Glomerular visceral epithelial cell (primary cell): ENCODE results near the gene BMP8A.
"Not testable (repeated sequence)": the region's sequence is repeated elsewhere in the genome, so short reads cannot be mapped to it uniquely, and the experiment has no call there.

Experiments
- DNase-seq: peaks from one replicate; pipeline ENCODE4 v3.0.0-alpha.2; 2016; ENCODE audit errors: extremely low spot score

BMP8A gene

DNA sequence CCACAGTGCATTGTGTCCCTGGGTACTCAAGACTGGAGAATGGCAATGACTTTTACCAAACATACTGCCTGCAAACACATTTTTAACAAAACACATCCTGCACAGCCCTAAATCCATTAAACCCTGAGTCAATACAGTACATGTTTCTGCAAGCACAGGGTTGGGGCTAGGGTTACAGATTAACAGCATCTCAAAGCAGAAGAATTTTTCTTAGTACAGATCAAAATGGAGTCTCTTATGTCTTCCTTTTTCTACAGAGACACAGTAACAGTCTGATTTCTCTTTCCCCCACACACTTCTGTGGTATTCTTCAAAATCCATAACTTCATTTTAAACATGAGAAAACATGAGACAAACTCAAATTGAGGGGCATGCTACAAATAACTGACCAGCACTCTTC is 13.9 kb downstream of the BMP8A start:
- no peak for DNase-seq

DNA sequence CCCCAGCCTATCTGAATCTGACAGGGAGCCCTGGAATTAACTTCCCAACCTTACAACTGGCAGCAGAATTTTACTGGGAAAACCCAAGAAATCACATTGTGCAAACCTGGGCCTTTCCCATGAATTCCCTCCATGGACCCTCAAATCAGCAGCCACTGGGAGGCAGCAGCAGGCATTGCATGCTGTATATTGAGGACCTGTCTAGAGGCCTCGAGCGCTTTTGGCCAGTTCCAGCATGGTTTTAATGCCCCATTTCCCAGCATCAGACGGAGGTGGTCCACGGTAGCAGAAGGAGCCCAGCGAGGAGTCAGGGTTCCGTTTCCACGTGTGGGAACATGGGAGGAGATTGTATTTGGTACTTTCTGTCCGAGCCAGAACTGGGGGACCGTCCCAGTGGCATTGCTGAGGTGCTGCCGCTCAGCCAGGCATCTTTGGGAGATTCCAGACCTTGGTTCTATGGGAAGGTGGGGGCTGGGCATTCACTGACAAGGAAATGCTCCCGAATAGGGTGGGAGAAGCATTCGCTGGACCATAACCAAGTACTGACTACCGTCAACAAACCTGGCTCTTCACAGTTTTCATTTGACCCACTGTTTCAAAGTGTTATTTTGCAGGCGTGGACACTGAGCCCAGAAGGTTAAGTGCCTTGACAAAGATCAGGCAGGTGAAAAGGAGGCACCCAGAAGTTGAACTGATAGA is 15.9 kb downstream of the BMP8A start:
- no peak for DNase-seq

DNA sequence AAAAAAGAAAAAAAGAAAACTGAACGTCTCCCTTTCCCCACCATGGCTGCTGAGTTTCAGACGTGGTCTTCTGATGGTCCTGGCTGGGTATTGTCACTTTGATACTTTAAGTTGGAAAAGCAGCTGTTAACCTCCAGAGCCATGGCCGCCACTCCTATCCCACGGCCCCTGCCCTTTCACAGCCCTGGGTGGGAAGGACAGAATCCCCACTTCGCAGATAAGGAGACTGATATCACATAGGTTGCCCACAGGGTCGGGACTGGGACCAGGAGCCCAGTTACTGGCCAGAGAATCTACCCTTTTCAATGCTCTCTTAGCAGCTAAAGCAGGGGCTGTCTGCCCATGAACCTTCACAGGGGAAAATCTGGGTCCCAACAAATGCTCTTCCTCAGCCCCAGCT is 16.8 kb downstream of the BMP8A start:
- DNase-seq: no peak

DNA sequence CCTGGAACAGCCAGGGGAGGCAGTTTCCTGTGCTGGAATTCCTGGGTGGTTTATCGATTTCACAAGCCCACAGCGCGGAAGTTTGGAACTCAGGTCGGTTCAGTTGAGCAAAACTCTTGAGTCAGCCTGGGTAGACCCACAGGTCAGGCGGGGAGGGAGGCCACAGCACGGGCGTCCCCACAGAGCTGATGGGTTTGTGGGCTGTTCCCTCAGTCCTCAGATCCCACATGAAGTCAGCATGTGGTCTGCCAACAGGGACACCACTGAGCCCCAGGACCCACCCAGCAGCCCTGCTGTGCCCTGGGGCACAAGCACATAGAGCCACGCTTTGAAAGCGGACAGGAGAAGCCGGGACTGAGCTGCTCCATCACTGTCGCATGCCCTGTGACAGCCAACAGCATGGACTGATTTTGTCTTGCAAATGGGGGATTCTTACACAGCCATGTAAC is 17.4 kb downstream of the BMP8A start:
- DNase-seq: peak; percentile 48

DNA sequence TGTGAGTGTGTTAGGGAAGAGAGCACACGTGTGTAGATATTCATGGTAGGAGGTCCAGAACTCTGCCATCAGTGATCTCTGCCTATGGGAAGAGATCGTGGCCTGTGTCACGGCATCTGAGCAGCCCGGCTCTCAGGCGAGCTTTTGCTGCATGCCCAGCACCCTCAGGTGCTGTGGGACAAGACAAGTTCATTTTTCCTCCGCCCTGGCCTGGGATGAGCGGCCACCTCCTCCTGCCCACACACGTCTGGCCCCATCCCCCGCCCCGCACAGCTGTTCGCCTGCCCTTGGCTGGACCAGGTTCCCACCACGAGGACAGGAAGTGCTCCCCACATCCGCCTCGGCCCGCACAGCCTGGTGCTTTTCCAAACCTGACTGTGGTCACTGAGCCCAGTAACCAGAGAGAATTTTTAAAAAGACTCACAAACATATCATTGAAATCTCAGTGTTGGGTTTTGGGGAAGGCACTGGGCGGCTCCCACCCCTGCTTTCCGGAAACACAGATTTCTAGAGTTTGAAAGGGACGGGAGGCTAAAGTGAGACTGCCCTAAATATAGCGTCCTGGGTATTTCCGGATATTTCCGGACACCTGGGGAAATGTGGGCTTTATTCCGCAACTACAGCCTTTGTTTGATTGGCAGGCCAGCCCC is 18.0 kb downstream of the BMP8A start:
- peak; percentile 68 for DNase-seq

DNA sequence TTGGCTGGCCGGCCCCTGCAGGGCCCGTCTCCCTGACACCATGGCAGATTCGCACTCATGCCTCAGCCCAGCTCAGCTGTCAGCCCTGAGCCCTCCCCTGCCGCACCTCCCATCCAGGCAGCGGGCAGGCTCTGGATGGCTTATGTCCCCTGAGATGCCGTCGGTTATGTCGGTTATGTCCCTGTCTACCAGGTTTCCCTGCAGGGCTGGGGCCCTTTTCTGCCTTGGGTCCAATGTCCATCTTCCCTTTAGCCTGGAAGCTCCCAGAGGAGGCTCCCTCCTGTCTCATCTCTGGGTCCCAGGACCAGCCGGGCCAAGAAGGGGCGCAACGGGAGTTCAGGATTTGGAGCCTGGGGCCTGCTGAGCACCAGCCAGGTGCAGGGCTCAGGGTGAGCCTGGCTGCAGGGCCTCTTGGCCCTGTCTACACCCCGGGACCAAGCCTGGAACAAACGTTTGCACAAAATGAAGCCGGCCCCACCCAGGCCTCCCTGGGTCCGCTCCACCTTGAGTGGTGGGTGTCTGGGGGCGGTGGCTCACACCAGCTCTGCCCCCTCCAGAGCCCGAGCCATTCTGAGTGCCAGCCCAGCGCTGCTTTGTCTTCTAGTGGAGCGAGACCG is 19.2 kb downstream of the BMP8A start:
- DNase-seq: not testable (repeated sequence)

DNA sequence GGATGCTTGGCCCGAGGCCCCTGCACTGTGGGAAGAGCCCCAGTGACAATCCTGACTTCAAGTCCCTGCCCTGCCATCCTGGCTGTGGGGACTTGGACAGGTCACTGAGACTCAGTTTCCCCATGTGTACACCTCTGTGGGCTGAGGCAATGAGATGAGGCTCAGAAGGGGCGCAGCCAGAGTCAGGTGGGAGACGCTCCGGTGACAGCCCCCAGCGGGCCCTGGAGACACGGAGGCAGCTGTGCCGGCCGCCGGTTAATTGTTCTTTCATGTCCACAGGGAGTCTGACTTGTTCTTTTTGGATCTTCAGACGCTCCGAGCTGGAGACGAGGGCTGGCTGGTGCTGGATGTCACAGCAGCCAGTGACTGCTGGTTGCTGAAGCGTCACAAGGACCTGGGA is 20.0 kb downstream of the BMP8A start:
- DNase-seq: not testable (repeated sequence)

DNA sequence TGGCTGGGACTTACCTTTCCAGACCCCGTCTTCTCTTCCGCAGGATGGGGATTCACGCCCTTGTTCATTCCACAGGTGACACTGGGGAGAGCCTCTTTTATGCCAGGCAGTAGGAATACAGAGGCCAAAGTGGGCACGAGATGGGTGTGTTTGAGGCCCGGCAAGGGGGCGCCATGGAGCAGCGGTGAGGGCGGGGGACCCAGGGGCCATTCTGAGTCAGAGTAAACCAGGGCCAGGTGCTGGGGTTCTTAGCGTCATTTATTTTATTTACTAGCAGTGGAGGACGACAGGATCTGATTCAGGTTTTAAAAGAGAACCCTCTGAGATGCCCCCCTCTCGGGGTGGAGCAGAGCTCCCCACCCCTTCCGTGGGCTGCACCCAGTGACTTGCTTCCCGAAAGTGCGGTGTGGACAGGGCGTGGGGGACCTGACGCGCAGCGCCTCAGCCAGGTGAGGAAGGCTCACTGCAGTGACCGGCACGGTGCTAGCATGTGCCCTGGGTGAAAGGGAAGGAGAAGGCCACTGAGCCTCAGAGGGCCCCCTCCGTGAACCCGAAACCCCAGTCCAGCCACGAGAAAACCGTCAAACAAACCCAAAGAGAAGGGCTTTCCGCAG is 20.9 kb downstream of the BMP8A start:
- DNase-seq: not testable (repeated sequence)

DNA sequence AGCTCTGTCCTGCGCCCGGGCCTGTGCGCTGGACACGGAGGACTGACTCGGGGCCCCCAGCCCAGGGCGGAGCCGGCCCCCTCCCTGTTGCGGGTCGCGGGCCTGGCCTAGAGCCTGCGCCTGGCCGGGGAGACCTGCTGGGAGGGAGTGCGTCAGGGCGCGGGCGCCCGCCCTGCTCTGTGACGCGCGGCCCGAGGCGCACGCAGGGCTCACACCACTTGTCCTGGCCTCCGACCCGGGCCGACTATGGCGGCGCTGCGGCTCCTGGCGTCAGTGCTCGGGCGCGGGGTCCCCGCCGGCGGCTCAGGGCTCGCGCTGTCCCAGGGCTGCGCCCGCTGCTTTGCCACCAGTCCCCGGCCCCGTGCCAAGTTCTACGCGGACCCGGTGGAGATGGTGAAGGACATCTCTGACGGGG is 23.3 kb downstream of the BMP8A start:
- DNase-seq: not testable (repeated sequence)

DNA sequence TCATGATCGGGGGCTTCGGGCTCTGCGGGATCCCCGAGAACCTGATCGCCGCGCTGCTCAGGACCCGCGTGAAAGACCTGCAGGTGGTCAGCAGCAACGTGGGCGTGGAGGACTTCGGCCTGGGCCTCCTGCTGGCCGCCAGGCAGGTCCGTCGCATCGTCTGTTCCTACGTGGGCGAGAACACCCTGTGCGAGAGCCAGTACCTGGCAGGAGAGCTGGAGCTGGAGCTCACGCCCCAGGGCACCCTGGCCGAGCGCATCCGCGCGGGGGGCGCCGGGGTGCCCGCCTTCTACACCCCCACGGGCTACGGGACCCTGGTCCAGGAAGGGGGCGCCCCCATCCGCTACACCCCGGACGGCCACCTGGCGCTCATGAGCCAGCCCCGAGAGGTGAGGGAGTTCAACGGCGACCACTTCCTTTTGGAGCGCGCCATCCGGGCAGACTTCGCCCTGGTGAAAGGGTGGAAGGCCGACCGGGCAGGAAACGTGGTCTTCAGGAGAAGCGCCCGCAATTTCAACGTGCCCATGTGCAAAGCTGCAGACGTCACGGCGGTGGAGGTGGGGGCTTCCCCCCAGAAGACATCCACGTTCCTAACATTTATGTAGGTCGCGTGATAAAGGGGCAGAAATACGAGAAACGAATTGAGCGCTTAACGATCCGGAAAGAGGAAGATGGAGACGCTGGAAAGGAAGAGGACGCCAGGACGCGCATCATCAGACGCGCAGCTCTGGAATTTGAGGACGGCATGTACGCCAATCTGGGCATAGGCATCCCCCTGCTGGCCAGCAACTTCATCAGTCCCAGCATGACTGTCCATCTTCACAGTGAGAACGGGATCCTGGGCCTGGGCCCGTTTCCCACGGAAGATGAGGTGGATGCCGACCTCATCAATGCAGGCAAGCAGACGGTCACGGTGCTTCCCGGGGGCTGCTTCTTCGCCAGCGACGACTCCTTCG is 24.0 kb downstream of the BMP8A start:
- DNase-seq: not testable (repeated sequence)

DNA sequence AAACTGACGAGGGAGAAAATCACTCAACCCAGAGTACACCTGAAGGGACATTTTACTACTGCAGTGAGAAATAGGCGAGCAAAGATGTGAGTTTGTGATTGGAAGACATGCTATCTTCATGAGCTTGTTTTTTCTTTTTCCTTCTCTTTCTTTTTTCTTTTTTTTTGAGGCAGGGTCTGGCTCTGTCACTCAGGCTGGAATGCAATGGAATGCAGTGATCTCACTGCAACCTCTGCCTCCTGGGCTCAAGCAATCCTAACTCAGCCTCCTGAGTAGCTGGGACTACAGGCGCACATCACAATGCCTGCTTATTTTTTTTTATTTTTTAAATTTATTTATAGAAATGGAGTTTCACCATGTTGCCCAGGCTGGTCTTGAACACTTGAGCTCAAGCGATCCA is 25.4 kb downstream of the BMP8A start:
- DNase-seq: peak; percentile 13

DNA sequence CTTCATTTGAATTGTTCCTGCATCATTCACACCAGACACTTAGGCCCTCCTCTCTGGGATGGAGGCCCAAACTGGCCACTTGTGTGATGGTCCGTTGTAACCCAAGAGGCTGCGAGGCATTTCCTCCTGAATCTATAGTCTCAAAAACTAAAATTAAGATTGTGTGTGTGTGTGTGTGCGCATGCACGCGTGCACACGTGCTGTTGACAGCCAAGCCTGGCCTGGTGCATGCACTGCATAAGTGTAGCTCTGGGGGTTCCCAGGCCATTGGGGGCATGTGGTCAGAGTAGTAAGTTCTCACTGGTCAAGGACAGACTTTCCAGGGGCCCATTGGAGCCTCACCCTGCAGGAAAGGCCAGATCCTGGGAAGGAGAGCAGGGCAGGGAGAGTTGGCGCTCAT is 26.5 kb downstream of the BMP8A start:
- DNase-seq: not testable (repeated sequence)

DNA sequence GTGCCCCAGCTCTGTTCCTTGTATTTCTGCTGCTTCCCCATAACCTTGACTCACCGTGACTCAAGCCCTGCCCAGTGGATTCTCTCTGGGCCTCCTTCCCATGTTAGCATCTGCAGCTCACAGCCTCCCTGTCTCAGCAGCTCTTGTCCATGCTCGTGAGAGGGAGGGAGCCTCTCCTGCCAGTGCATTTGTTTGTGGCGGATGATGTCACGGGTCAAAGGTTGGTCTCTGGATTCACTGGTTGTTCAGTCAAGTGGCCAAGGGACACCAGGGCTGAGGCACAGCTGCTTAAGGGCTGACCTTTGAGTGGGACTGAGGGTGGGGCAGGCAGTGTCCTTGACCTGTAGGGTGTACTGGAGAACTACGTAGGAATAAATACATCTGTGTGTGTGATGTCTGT is 27.9 kb downstream of the BMP8A start:
- not testable (repeated sequence) for DNase-seq

DNA sequence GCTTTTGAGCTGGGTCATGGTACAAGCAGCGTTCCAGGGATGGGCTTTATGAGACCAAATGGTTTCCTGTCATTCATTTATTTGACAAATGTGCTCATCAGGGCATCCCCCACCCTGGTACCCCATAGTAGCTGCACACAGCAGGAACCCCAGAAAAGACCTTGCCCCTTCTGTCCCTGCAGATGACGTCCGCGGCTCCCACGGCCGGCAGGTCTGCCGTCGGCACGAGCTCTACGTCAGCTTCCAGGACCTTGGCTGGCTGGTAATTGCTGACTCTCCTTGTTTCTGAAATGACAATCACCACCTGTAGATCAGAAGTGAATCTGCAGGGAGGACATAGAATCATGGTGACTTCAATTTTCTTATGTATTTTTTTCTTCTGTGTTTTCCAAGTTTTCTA is 30.8 kb downstream of the BMP8A start:
- not testable (repeated sequence) for DNase-seq

DNA sequence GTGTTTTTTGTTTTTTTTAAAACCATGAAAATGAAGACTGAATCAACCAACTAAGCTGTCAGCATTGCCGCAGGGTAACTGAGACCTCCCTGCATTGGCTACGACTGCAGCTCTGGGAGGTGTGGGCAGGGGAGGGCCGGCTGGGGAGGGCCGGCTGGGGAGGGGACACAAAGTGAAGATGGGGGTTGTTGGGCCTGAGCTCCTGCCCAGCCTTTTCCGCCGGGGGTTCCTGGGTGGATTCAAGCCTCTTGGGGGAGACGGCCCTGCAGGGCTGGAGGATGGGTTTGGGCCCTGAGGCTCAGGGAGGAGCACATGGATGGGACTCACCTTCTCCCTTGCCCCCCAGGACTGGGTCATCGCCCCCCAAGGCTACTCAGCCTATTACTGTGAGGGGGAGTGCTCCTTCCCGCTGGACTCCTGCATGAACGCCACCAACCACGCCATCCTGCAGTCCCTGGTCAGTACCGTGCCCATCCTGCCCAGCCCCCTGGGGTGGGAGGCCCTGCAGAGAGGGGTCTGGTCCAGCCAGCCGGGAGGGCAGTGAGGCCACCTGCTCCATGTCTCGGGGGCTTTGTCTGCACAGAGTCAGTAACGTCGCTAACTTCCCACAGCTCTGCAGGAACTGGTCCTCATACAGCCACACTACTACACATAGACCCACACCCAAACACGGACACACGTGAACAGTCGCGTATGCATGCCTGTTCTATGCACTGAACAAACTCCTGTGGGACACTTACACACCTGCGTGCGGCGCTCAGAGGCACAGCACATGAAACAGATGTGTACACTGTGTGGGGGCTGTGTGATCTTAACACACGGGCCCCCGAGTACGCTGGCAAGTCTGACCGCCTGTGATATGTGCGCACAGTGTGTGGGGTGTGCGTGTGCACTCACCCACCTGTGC is 31.5 kb downstream of the BMP8A start:
- no peak for DNase-seq

DNA sequence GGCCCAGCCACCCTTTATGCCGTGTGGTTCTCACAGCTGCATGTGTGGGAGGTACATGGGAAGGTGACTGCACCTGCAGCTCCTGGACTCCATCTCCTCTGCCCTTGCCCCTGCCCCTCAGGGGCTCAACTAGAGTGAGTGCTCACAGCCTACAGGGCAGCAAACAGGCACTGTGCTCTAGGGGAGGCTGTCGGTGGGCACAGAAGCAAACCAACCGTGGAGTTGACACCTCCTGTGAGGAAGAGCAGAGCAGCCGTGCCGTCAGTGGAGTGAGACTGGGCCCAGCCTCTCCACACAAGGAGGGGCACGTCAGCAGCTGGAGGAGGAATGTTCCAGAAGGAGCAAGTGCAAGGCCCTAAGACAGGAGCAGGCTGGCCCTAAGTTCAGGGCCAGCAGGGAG is 32.7 kb downstream of the BMP8A start:
- no peak for DNase-seq

DNA sequence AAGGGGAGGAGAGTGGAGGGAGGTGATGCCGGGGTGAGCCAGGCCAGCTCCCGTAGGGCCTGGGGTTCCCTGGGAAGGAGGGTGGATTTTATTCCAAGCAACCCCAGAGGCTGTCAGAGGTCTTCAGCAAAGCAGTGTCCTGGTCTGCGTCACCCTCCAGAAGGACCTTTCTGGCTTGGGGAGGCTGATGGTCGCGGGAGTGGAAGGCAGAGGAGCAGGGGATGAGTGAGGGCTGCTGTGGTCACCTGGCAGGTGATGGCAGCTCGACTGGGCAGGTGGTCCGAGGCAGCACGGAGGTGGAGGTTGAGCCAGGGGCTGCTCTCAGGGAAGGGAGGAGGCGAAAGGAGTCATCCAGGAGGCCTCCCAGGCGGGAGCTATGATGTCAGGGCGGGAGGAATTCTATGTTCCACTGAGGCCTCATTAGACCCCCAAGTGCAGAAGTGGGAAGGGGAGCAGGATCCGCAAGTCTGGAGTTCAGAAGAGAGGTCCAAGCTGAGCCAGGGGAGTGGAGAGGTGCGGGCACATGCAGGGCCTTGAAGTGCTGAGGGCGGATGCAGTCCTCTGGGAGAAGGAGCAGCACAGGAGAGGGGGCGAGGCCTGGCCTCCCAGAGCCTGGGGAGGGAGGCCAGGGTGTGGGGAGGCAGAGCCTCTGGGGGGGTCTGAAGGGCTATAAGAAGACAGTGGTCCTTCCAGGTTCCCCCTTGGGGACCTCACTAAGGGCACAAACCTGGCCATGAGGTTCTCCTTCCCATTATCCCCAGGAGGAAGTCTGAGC is 33.3 kb downstream of the BMP8A start:
- DNase-seq: no peak

DNA sequence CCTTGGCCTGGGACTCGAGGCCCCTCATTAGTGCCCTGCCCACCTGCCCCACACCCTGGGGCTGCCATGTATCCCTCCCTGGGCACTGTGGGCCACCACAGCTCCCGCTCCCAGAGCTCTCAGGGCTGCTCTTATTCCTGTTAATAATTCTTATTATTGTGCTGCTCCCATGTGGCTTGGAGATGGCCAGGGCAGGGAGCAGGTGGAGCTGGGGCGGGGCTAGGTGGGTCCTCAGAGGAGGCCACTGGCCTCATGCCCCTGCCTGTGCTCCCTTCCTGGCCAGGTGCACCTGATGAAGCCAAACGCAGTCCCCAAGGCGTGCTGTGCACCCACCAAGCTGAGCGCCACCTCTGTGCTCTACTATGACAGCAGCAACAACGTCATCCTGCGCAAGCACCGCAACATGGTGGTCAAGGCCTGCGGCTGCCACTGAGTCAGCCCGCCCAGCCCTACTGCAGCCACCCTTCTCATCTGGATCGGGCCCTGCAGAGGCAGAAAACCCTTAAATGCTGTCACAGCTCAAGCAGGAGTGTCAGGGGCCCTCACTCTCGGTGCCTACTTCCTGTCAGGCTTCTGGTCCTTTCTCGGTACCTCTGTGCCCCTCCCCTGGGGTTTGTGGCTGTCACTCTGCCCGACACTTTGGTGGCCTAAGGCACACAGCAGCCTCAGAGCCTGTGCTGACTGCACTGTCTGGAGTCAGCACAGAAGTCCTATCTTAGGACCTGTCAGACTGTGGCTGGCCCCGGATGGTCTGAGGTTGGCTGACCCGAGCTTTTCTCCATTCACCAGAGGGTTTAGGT is 34.1 kb downstream of the BMP8A start:
- no peak for DNase-seq
